SW480 (cell line): Measurements from ENCODE around the gene OGDH.

Source experiments
- DNase-seq: peaks from one replicate; pipeline ENCODE4 v3.0.0-alpha.2; 2016; ENCODE audit warnings: low spot score

The OGDH gene

GRCh38 chr7:44738051-44738723 lies 131.8 kb downstream of the OGDH start:
- no peak for DNase-seq

GRCh38 chr7:44738876-44739665 lies 132.6 kb downstream of the OGDH start:
- no peak for DNase-seq

- no peak for DNase-seq
Observed at GRCh38 chr7:44740055-44740454, 133.6 kb downstream of the OGDH start.

- DNase-seq = no peak
Observed at GRCh38 chr7:44743750-44744149, 137.3 kb downstream of the OGDH start.

- DNase-seq = peak; percentile 92
Observed at GRCh38 chr7:44748045-44748947, 141.9 kb downstream of the OGDH start, which contains the start of gene ZMIZ2. Gene ZMIZ2, plus strand, starts transcription at chr7:44748847. Its CDS starts 7,403 bp downstream, at chr7:44756250.

GRCh38 chr7:44748948-44749731 lies 142.7 kb downstream of the OGDH start:
- DNase-seq = peak; percentile 55

- no peak for DNase-seq
Observed at GRCh38 chr7:44749992-44750391, 143.6 kb downstream of the OGDH start.

GRCh38 chr7:44750424-44750823 lies 144.0 kb downstream of the OGDH start:
- DNase-seq = no peak

GRCh38 chr7:44750921-44751571 lies 144.6 kb downstream of the OGDH start:
- DNase-seq = no peak

GRCh38 chr7:44752822-44753221 lies 146.4 kb downstream of the OGDH start:
- DNase-seq = no peak

GRCh38 chr7:44754802-44755697 lies 148.6 kb downstream of the OGDH start:
- DNase-seq = no peak

GRCh38 chr7:44755698-44756627 lies 149.5 kb downstream of the OGDH start:
- DNase-seq = no peak

GRCh38 chr7:44756904-44757303 lies 150.5 kb downstream of the OGDH start:
- DNase-seq = no peak

GRCh38 chr7:44757311-44757710 lies 150.9 kb downstream of the OGDH start:
- DNase-seq = no peak

GRCh38 chr7:44757739-44758138 lies 151.3 kb downstream of the OGDH start:
- no peak for DNase-seq
